Anterior cingulate cortex (tissue), 58 donors: Measurements from ENCODE around the gene BHLHE41.
A peak's percentile ranks its signal among the peaks of the same experiment; 100 is the strongest.

Source experiments
- DNase-seq, 58 donors: peaks; one replicate each; lab custom pipeline; 2025; lab: John Stamatoyannopoulos, UW

Gene BHLHE41

DNA sequence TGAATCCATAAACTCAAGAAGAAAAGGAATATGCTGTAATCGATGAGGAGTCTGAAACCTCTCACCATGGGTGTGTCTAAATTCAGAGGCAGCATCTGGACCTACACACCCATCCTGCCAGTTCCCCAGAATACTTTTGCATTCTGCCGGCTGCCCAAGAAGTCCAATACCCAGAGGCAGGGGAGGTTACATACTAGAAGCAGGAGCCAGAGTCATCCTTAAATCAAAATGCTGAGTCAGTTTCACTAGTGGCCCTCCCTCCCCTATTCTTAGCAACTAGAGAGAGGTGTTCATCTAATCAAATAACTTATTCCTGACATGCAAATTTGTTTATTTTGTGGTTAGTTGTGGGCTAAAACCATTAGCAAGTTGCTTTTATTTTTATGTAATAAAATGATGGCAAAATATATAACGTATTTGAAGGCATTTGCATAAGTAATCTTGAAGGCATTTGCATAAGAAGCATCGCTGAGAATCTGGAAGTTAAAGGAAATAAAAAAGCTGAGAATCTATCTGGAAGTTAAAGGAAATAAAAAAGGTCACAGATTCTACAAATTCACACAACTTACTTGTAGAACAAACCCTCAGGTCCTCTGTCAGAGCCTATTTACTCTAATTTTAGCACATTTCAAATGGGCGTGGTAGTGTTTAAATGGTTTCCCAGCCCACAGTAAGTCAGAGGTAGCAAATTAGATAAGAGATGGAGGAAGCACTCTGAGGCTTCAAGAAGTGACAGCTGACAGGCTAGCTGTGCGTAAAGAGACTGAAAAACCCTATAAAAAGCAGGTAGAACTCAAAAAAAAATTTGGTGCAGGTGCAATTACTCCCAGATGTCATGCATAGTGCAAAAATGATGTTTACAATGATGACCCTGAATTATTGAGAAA is 7.8 kb downstream of the BHLHE41 start:
- peak in 1 of 58 donors; percentile 27 for DNase-seq

GRCh38 chr12:26114720-26115401 is 10.0 kb downstream of the BHLHE41 start:
- DNase-seq: peak in 1 of 58 donors; percentile 54

DNA sequence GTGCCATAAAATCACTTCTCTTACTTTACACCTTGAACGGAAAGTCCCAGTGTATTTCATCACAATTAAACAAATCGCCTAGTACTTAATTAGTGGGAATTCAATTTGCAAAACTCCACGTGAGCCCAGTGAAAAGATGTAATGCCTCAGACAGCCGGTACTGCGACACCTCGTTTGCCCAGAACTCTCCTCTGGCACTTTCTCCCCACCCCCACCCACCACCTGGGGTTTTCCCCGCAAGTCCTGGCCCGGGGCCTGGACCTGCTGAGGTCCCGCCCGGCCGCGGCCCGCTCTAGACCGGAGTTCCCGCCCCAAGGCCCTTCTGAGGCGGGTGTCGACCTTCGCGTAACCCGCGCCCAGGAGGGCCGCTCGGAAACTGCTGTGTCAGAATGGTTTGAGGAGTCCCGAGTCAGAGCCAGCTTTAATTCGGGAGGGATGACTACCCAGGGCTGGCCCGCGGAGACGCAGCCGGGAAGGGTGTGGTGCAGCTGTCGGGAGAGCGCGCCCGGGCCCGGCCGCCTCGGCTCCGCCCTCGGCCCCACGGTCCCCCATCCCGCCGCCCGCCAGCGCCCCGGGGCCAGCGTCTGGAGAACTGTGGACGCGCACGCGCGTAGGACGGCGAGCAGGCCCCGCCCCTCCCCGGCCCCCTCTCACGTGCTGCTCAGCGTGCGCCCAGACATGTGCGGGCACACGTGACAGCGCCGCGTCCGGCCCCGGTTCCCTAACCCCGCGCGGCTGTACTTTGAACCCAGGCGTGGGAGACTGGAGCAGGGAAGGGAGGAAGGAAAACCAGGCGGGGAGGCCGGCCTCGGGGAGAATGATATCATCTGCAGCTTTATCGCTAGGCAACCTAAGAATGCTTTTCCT is 10.8 kb downstream of the BHLHE41 start:
- peak; percentile 55 to 95 (median 89) for DNase-seq

- peak in 5 of 58 donors; percentile 6 to 49 (median 33) for DNase-seq
Observed at GRCh38 chr12:26113181-26113654, 11.6 kb downstream of the BHLHE41 start.

GRCh38 chr12:26112703-26113147 is 12.1 kb downstream of the BHLHE41 start:
- no peak for DNase-seq

DNA sequence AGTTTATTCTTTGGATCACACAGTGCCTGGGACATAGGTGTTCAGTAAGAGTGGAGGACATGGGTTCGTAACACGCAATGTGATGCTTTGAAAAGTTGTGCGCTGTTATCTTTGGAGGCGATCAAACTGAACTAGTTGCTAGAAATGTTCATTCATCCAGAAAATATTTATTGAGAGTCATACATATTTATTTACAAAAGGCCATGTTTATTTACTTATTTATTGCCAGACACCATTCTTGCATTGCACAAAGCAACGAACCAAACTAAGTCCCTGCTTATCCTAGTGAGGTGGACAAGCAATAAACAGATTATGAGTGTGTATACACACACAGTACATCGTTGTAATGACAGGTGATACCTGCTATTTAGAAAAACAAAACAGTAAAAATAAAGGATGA is 12.6 kb downstream of the BHLHE41 start:
- no peak for DNase-seq

- no peak for DNase-seq
Observed at GRCh38 chr12:26109343-26109881, 15.4 kb downstream of the BHLHE41 start.

DNA sequence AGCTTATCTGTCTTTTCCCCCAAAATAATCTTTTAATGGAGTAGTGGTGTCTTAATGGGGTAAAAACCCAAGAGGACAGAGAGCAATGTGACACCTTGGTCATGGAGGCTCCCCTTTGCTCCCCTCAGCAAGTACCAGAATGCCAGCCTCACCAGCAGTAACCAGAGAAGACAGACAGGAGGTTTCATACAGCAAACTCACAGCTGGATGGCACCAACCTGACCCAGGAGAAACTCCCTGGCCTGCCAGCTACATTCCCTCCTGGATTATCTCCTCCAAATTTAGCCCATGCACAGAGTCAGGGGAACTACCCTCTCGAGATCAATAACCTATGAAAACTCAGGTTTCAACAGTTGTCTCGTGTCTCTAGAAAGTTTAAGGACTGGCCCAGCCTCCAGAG is 15.9 kb downstream of the BHLHE41 start:
- no peak for DNase-seq

- no peak for DNase-seq
Observed at GRCh38 chr12:26106347-26106746, 18.5 kb downstream of the BHLHE41 start.

DNA sequence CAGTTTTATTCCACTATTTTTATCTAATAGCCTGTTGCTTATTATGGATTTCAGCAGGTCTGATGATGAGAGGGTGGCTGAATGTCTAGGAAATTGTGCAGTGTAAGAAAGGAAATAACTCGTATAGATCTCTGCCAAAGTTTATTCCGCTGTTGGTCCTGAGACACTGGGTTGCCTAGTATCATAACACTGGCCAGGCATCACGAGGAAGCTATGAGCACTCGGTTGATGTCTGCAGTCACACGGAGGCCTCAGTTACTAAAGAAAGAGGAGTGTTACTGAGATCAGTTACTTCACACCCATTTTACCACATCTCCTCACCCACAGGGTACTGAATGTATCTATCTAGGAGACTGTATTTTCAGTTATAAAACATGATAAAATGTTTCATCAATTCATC is 21.9 kb downstream of the BHLHE41 start:
- no peak for DNase-seq

DNA sequence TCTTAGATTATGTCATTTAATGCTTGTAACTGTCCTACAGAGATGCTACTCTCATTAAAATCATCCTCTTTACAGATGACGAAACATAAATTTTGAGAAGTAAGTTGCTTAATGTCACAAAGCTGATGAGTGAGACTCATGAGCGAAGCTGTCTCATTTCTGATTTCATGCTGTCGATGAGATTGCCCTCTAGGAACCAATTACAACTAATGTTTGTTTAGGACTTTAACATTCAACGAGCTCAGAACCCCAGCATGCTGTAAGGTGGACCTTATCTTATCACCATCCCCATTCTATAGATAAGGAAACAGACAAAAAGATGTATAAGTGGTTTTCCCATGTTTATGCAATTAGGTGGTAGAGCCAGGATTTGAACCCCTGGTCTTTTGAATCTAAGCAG is 23.1 kb downstream of the BHLHE41 start:
- no peak for DNase-seq

DNA sequence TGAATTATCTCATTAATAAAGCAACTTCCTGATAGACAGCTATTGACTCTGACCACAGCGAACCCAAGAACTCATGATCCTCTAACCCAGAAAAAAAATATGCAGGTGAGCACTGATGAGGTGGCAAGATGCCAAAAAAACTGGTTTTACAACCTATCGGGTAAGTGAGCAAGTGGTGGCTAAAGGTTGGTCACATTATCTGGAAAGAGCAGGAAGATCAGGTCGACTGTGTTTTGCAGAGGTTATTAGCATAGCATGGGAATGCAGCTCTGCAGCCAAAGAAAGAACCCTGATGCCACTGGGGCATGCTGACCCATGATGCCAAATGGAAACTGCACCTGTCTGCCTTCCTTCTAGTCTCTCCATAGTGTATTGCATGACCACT is 23.5 kb downstream of the BHLHE41 start:
- DNase-seq: no peak

- no peak for DNase-seq
Observed at GRCh38 chr12:26100666-26101349, 24.0 kb downstream of the BHLHE41 start.

DNA sequence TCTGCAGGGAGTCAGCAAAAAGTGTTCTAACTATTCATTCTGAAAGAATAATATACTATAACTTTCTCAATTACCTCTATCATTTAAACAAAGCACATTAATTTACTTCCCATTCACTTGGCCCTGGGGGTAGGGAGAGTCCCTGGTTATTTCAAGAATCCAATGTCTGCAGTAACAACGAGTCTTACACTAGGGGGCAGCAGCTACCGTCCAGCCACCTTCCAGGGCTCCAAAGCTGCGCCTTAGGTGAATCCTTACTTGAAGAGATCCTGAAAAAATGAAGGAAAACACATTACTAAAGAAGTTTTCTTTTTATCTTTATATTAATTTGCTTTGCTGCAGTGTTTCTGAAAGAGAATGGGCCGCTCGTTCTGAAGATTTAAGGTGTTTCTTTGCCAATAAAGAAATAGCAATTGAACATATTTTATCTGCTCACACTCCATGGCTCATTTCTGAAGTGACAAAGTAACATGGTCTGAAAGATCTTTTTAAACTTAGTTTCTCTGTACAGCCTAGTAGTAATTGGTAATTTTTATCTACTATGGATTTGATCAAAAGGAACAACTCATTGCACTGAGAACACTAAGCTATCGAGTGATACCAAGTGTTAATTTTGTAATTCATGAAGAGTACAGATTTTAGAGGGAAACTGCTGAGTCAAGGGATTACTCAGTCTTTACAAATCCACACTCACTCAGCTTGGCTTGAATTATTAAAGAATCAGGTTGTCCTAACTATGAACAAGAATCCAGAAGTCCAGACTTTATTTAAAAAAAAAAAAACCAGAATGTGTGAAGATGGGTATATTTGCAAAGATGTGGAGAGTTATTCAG is 27.6 kb downstream of the BHLHE41 start:
- DNase-seq: peak in 51 of 58 donors; percentile 7 to 84 (median 54)

DNA sequence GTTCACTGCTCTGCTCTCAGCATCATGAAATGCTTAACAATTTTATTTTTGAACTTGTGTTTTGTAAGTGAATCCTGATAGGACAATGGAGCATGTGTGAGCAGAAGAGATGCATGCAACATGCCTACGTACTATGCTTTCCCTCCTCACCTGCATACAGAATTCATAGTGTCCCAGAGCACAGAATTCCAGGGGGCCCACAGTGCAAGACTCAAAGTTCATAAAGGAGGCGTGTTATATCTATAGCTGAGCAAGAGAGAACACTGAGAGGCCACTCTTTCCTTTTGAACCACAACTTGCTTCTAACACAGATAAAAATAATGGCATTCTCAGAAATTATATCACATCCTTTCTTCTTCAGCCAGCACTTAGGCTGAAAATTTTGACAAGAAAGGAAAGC is 28.8 kb downstream of the BHLHE41 start:
- no peak for DNase-seq

- no peak for DNase-seq
Observed at GRCh38 chr12:26095186-26095585, 29.7 kb downstream of the BHLHE41 start.

- no peak for DNase-seq
Observed at GRCh38 chr12:26092346-26093105, 32.3 kb downstream of the BHLHE41 start.

- DNase-seq: peak in 9 of 58 donors; percentile 9 to 39 (median 13)
Observed at GRCh38 chr12:26091822-26092221, 33.0 kb downstream of the BHLHE41 start.
